HL-60 (cell line): Measurements from ENCODE around the gene MICU1.

Source experiments
- DNase-seq, 2 experiments: peaks; one replicate each; pipeline ENCODE4 v3.0.0-alpha.2; 2010 to 2020; ENCODE audit warnings: low read depth in 1 of 2, low spot score in 1 of 2
- H3K27ac ChIP-seq: fragments of 250-450 bp; sonication (Bioruptor Pico); replicated peaks from 2 replicates; pipeline ENCODE4 v1.5.1; 2020; ENCODE audit warnings: mild to moderate bottlenecking, moderate library complexity
- H3K27me3 ChIP-seq: fragments of 250-450 bp; sonication (Bioruptor Pico); 2 replicates; pipeline ENCODE4 v1.5.1; 2021; ENCODE audit warnings: mild to moderate bottlenecking, moderate library complexity; ENCODE audit not compliant: insufficient read depth, poor library complexity, severe bottlenecking
- H3K4me3 ChIP-seq: replicated peaks from 2 replicates; pipeline ENCODE4 v1.5.1; 2011; ENCODE audit warnings: mild to moderate bottlenecking, control low read depth, low read length; ENCODE audit not compliant: insufficient read depth
- CTCF ChIP-seq: IDR thresholded peaks from one replicate; pipeline ENCODE4 v1.5.1; 2011; ENCODE audit warnings: low read length, control low read depth, inconsistent platforms; ENCODE audit not compliant: insufficient read depth
- GABPA ChIP-seq: IDR thresholded peaks from 2 replicates; pipeline ENCODE4 v1.6.1; 2012; ENCODE audit warnings: low read depth
- POLR2AphosphoS5 ChIP-seq: IDR thresholded peaks from 2 replicates; pipeline ENCODE4 v1.6.1; 2012; ENCODE audit warnings: low read depth
- REST ChIP-seq: IDR thresholded peaks from 2 replicates; pipeline ENCODE4 v1.6.1; 2012; ENCODE audit warnings: low read depth; ENCODE audit not compliant: insufficient replicate concordance
- SPI1 ChIP-seq: IDR thresholded peaks from 2 replicates; pipeline ENCODE4 v1.6.1; 2012; ENCODE audit warnings: low read depth, mild to moderate bottlenecking, borderline replicate concordance

MICU1 gene

GRCh38 chr10:72626444-72626754 lies 520 bp upstream of the MICU1 start:
- Histone ChIP-seq H3K4me3 (peak overlapping the region; percentile 98), H3K27ac (peak overlapping the region; percentile 75), H3K27me3 (no peaks in the 10 kb centered on the region)
- TF ChIP-seq GABPA = 0 out of 2 replicates have a peak, but pooled peaks have one; percentile 36
- no peak for TF ChIP-seq POLR2AphosphoS5
- no peak for TF ChIP-seq REST
- TF ChIP-seq SPI1 = peak; percentile 56; the same call in 1 of the 2 replicates
- DNase-seq = no peak

- Histone ChIP-seq H3K27ac (peak overlapping the region; percentile 75), H3K4me3 (peak overlapping the region; percentile 98), H3K27me3 (no peaks in the 10 kb centered on the region)
- TF ChIP-seq CTCF (no peak), SPI1 (0 out of 2 replicates have a peak, but pooled peaks have one; percentile 29)
- DNase-seq = peak in 1 of 2 experiments; percentile 20
These were observed 637 bp downstream of the MICU1 start for GRCh38 chr10:72625276-72625607.

GRCh38 chr10:72622271-72622670 lies 3.6 kb downstream of the MICU1 start:
- Histone ChIP-seq H3K27me3 (no peaks in the 10 kb centered on the region), H3K27ac (no peak overlapping the region), H3K4me3 (no peak overlapping the region)
- TF ChIP-seq GABPA (no peak), REST (no peak), CTCF (no peak), POLR2AphosphoS5 (no peak), SPI1 (no peak)
- no peak for DNase-seq

- TF ChIP-seq SPI1 = no peak
- TF ChIP-seq POLR2AphosphoS5 = no peak
- no peak for TF ChIP-seq CTCF
- TF ChIP-seq REST = no peak
- no peak for TF ChIP-seq GABPA
- Histone ChIP-seq H3K4me3 (no peak overlapping the region), H3K27ac (no peak overlapping the region), H3K27me3 (no peaks in the 10 kb centered on the region)
- no peak for DNase-seq
These were observed 9.2 kb downstream of the MICU1 start for GRCh38 chr10:72616716-72617115.
